IPS-NIHi7 (cell line): ENCODE data around the gene SLC8A2.

Experiments
- DNase-seq: peaks from one replicate; pipeline ENCODE4 v3.0.0; 2012; ENCODE audit warnings: mixed read lengths; ENCODE audit errors: extremely low spot score

SLC8A2 gene

GRCh38 chr19:47381121-47381520 lies 90.6 kb downstream of the SLC8A2 start:
- no peak for DNase-seq

DNA sequence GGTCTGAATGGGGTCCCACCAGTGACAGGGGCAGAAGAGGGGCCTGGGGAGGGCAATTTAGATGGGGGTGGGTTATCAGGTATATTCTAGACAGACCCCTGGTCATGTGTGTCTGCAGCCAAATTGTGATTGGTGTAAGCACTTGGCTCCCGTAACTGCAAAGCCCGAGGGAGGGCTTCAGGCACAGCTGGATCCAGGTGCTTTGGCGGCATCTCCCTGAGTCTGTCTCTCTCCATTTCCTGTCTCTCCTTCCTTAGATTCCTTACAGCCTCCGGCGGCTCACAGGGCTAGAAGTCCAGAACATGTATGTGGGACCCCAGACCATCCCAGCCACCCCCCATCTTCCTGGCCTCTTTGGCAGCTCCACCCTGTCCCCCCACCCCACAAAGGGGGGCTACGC lies 91.1 kb downstream of the SLC8A2 start:
- DNase-seq, result no peak

DNA sequence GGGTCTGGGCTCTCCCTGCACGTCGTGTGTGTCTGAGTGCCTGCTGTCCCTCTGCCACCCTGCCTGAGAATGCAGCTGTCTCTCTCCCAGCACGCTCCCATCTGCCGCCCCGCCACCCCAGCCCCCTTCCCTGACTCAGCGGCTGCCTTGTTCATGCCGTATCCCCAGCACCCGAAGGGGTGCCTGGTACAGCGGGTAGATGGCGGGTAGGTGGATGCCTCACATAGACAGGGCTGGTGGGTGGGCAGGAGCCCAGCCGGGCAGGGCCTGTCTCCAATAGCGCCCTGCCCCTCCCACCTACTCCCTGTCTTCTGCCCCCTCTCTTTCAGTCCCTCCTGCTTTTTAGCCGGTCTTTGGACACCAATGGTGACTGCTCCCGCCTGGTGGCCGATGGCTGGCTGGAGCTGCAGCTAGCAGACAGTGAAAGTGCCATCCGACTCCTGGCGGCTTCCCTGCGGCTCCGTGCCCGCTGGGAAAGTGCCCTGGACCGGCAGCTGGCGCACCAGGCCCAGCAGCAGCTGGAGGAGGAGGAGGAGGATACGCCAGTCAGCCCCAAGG lies 92.2 kb downstream of the SLC8A2 start:
- DNase-seq, result no peak

DNA sequence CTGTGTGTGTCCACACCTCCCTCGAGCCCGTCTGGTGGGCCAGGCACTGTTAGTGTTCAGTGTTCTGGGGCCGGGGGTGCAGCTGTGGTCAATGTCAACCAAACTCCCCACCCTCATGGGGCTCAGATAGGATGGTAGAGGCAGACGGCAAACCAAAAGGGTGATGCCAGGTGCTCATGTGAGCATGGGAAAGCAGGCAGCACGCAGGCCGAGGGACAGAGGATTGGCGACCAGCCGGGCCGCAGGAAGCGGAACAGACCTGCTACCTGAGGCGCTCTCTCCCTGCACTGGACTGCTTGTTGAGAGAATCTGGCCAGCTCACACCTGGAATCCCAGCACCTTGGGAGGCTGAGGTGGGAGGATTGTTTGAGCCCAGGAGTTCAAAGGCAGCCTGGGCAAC lies 93.4 kb downstream of the SLC8A2 start:
- DNase-seq, result no peak
